HS-5 (cell line): ENCODE measurements around the gene RAP1GAP2.
"Not testable (repeated sequence)": the region's sequence is repeated elsewhere in the genome, so short reads cannot be mapped to it uniquely, and the experiment has no call there.

Experiments used
- DNase-seq: peaks from one replicate; pipeline ENCODE4 v3.0.0-alpha.2; 2012; ENCODE audit warnings: low read depth

RAP1GAP2 gene

GRCh38 chr17:2967515-2967914 lies 171.3 kb downstream of the RAP1GAP2 start:
- no peak for DNase-seq

GRCh38 chr17:2971851-2972250 lies 175.6 kb downstream of the RAP1GAP2 start:
- DNase-seq = no peak

DNA sequence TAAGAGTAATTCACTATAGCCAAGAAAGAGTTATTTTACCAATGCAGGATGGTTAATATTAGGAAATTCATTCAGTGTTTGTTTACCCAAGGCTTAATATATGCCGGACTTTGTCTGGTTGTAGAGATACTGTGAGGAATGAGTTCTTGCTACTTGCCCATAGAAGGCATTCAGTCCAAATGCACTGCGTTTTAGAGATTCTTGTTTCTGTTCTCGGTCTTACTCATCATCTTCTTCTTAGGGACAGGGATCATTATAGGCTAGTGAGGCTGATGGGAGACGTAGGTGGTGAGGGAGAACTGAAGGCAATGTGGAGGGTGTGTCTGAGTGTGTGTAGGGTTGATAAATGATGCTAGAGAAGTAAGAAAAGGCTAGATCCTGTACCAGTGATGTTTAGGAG lies 176.5 kb downstream of the RAP1GAP2 start:
- DNase-seq = no peak

DNA sequence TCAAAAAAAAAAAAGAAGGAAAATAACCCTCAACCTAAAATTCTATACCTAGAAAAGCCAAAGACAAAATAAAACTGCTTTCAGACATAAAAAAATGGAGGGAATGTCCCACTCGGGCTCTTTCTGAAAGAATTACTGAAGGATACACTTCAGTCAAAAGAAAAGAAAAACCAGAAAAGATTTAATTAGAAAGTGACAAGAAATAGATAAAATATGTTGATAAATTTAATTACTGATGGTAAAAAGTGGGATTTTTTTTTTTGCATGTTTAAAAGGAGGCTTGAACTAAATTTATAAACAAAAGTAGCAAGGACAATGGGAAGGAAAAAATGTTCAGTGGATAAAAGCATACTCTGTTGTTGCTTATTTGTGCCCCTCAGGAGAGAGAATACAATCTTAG lies 178.1 kb downstream of the RAP1GAP2 start:
- no peak for DNase-seq

DNA sequence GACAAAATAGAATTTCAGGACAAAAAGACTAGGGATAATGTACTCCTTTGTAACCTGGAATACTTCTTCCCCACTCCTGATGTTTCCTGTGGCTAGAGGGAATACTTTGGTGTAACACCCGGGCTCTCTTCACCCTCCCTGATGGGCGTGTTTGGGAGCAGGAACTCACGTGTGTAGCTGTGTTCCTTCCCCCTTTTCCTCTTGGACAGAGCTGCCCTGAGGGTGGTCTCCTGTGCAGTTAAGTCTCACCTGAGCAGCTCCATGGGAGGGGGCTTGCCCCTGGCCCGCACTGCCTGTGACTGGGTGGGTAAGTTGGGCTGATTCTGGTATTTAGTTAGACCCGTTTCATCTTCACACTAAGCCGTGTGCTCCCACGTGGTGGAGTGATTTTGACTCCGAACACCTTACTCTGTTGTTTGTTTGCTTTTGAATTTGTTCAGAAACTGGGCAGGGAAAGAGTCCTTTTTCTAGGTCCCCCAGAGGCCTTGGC lies 179.3 kb downstream of the RAP1GAP2 start:
- DNase-seq = no peak

DNA sequence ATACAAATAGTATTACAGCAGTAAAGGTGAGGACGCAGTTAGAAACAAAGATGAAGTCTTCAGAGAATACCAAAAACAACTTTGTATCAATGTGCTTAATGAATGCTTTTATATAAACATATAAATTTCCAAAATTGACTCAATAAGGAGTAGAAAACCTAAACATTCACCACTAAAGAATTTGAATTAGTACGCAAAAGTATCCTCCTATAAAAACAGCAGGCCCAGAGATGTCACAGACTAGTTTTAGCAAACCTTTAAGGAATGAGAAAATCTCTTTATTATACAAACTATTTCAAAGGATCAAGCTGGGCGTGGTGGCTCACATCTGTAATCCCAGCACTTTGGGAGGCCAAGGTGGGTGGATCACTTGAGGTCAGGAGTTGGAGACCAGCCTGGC lies 180.9 kb downstream of the RAP1GAP2 start:
- DNase-seq = no peak

DNA sequence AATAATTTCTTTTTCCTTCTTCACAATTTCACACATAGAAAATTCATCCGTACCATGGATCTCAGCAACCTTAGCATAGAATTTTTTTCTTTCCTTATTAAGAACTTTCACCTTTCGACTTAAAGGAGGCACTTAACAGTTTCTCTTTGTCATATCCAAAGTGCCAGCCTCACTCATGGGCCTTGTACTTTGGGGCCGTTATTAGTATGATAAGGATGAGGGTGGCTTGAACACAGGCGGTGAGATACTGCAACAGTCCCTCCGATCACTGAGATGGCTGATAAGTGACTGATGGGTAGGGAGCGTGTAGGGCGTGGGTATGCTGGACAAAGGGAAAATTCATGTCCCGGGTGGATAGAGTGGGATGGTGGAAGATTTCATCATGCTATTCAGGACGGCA lies 181.9 kb downstream of the RAP1GAP2 start:
- no peak for DNase-seq

- DNase-seq = no peak
Measured at GRCh38 chr17:2978991-2979390, 182.8 kb downstream of the RAP1GAP2 start.

GRCh38 chr17:2980211-2980903 lies 184.1 kb downstream of the RAP1GAP2 start:
- no peak for DNase-seq

- no peak for DNase-seq
Measured at GRCh38 chr17:2980904-2981246, 184.6 kb downstream of the RAP1GAP2 start.

- no peak for DNase-seq
Measured at GRCh38 chr17:2981325-2981724, 185.1 kb downstream of the RAP1GAP2 start.

DNA sequence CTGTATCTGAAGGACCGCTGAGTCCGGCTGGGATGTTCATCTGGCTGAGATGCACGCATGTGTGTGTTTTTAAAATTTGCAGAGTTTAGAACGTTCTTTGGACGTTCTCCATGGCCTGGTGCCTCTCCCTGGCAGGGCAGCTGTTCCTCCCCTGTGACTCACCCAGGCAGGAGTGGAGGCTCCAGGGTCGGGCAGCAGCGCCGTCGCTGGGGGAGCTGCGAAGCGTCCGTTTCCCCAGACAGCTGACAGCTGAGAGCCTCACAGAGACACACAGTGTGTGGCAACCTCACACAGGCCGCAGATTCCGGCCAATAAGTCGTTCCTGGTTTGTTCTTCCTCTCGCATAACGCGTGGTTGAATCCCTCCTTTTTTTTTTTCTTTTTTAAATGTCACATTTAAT lies 186.6 kb downstream of the RAP1GAP2 start:
- DNase-seq = peak; percentile 41

DNA sequence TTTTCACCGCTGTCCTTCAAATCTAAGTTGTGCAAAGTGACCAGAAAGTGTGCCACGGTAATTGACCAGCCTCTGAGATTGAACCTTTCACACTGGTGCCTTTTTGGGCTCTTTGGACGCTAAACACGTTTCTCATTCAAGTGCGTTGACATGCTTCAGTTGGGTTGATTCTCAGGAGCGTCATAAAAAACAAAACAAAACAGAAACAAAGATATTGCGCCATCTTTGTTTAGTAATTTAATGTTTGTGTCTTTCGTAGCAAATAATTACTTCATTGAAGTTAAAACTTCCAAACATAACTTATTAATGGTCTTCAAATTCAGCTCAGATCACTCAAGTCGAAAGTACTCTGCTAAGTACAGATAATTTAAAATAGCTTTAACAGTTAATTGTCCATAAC lies 187.0 kb downstream of the RAP1GAP2 start:
- DNase-seq = no peak

- DNase-seq = no peak
Measured at GRCh38 chr17:2985318-2985717, 189.1 kb downstream of the RAP1GAP2 start.

GRCh38 chr17:2986925-2987324 lies 190.7 kb downstream of the RAP1GAP2 start:
- DNase-seq = no peak

GRCh38 chr17:2989396-2989795 lies 193.2 kb downstream of the RAP1GAP2 start:
- DNase-seq = not testable (repeated sequence)

DNA sequence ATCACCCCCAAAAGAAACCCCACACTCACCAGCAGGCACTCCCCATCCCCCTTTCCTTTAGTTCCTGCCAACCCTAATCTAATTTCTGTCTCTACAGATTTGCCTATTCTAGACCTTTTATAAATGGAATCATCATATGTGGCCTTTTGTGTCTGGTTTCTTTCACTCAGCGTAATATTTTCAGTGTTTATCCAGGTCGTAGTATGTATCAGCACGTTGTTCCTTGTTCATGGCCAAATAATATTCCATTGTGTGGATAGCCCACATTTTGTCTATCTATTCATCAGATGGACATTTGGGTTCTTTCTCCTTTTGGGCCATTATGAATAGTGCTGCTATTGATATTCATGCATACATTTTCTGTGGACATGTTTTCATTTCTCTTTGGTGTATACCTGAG lies 193.6 kb downstream of the RAP1GAP2 start:
- no peak for DNase-seq

- no peak for DNase-seq
Measured at GRCh38 chr17:2990396-2990795, 194.2 kb downstream of the RAP1GAP2 start.

DNA sequence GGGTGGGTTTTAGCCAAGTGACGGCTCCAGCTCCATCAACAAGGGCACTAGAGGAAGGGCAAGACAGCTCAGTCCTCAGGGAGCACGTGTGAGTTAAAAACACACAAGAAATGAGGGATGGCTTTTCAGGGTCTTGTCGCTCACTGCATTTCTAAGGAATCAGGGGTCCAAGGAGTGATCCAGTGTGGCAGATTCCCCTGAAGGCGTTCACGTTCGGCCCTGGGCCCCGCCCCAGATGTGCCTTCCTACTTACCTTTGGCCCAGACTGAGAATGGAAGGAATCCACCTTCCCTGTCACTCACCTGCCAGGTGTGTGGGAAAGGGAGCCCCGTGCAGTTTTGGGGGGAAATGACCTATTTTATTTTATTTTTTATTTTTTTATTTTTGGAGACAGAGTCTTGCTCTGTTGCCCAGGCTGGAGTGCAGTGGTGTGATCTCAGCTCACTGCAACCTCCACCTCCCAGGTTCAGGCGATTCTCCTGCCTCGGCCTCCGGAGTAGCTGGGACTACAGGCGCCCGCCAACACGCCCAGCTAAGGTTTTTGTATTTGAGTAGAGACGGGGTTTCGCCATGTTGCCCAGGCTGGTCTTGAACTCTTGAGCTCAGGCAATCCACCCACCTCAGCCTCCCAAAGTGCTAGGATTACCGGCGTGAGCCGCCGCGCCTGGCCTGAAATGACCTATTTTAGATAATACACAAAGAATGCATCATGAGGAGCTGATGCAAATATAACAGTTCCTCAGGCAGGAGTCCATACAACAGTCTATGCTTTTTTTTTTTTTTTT lies 195.3 kb downstream of the RAP1GAP2 start:
- DNase-seq = not testable (repeated sequence)

GRCh38 chr17:2994441-2994840 lies 198.2 kb downstream of the RAP1GAP2 start:
- no peak for DNase-seq

GRCh38 chr17:2995377-2995776 lies 199.1 kb downstream of the RAP1GAP2 start:
- DNase-seq = no peak

- no peak for DNase-seq
Measured at GRCh38 chr17:2995886-2996809, 199.9 kb downstream of the RAP1GAP2 start.
